CD14-positive monocyte (primary cell): ENCODE measurements around the gene CASK. TPM values are rescaled to one million over a fixed set of nuclear protein-coding genes. Genes with fewer than 3 reads are reported as not detected.

ENCODE experiments used
- DNase-seq, 3 donors: peaks; one replicate each; pipeline ENCODE4 v3.0.0-alpha.2; 2011 to 2022
- H2AFZ ChIP-seq: 2 replicates; pipeline ENCODE4 v1.6.0; 2012; ENCODE audit warnings: mild to moderate bottlenecking, low read depth, low read length, inconsistent platforms; ENCODE audit not compliant: insufficient read depth, poor library complexity, severe bottlenecking
- H3K27ac ChIP-seq, 2 donors: 1 replicate in 1 of 2; 2 replicates in 1 of 2; pipeline ENCODE4 v1.5.1; 2012 to 2013; ENCODE audit warnings: low read length in 2 of 2, control low read depth in 1 of 2, inconsistent platforms in 1 of 2, low read depth in 1 of 2, mild to moderate bottlenecking in 1 of 2
- H3K27me3 ChIP-seq, 2 donors: one replicate each; pipeline versions ENCODE4 v1.6.0 to v1.6.1; 2011 to 2013; ENCODE audit warnings: low read length in 2 of 2; ENCODE audit not compliant: control insufficient read depth in 2 of 2, insufficient read depth in 2 of 2
- H3K36me3 ChIP-seq, 2 donors: replicated peaks in 1 of 2; 1 replicate in 1 of 2; 2 replicates in 1 of 2; pipeline versions ENCODE4 v1.5.1 to v1.6.1; 2012 to 2013; ENCODE audit warnings: low read length in 2 of 2, control low read depth in 1 of 2, inconsistent platforms in 1 of 2, mild to moderate bottlenecking in 1 of 2; ENCODE audit not compliant: insufficient read depth in 2 of 2, control insufficient read depth in 1 of 2
- H3K4me1 ChIP-seq, 2 donors: 1 replicate in 1 of 2; 2 replicates in 1 of 2; pipeline versions ENCODE4 v1.5.1 to v1.6.1; 2012 to 2013; ENCODE audit warnings: low read length in 2 of 2, control low read depth in 1 of 2, inconsistent platforms in 1 of 2, mild to moderate bottlenecking in 1 of 2, moderate library complexity in 1 of 2; ENCODE audit not compliant: insufficient read depth in 2 of 2, control insufficient read depth in 1 of 2
- H3K4me2 ChIP-seq: replicated peaks from 2 replicates; pipeline ENCODE3; 2012; ENCODE audit warnings: low read length, moderate library complexity, mild to moderate bottlenecking; ENCODE audit not compliant: poor library complexity, severe bottlenecking; ENCODE audit errors: extremely low read depth
- H3K4me3 ChIP-seq, 3 experiments: fragments of 200-600 bp in 1 of 3; sonication (generic) in 1 of 3; replicated peaks in 1 of 3; 1 replicate in 2 of 3; 2 replicates in 1 of 3; pipeline ENCODE4 v1.5.1; 2011 to 2013; ENCODE audit warnings: low read length in 3 of 3, mild to moderate bottlenecking in 3 of 3, control low read depth in 2 of 3, low read depth in 2 of 3, inconsistent platforms in 1 of 3, moderate library complexity in 1 of 3
- H3K79me2 ChIP-seq: 2 replicates; pipeline ENCODE4 v1.6.0; 2012; ENCODE audit warnings: mild to moderate bottlenecking, control low read depth, inconsistent platforms, low read length, moderate library complexity; ENCODE audit not compliant: insufficient read depth
- H3K9ac ChIP-seq: 2 replicates; pipeline ENCODE4 v1.6.0; 2017; ENCODE audit warnings: low read length, mild to moderate bottlenecking; ENCODE audit not compliant: insufficient read depth, poor library complexity, severe bottlenecking
- H3K9me3 ChIP-seq, 2 donors: replicated peaks in 1 of 2; 1 replicate in 1 of 2; 2 replicates in 1 of 2; pipeline versions ENCODE4 v1.5.1 to v1.6.1; 2012 to 2013; ENCODE audit warnings: low read length in 2 of 2, control low read depth in 1 of 2; ENCODE audit not compliant: control insufficient read depth in 1 of 2, insufficient read depth in 1 of 2
- H4K20me1 ChIP-seq: 2 replicates; pipeline ENCODE4 v1.6.0; 2012; ENCODE audit warnings: mild to moderate bottlenecking, low read length, control low read depth, moderate library complexity; ENCODE audit not compliant: insufficient read depth
- H3K27ac Mint-ChIP-seq, 7 donors: one replicate each; pipeline ENCODE4 v1.8.0; 2020; ENCODE audit warnings: mild to moderate bottlenecking in 7 of 7, mixed read lengths in 7 of 7, moderate library complexity in 6 of 7, inconsistent platforms in 2 of 7
- H3K27me3 Mint-ChIP-seq, 3 donors: one replicate each; pipeline ENCODE4 v1.8.0; 2021 to 2022; ENCODE audit warnings: low read depth in 3 of 3, mild to moderate bottlenecking in 3 of 3, mixed read lengths in 3 of 3, moderate library complexity in 3 of 3, inconsistent platforms in 1 of 3
- H3K36me3 Mint-ChIP-seq, 2 donors: one replicate each; pipeline ENCODE4 v1.8.0; 2020; ENCODE audit warnings: mixed read lengths in 2 of 2, inconsistent platforms in 1 of 2, mild to moderate bottlenecking in 1 of 2
- H3K4me1 Mint-ChIP-seq: one replicate; pipeline ENCODE4 v1.8.0; 2020; ENCODE audit warnings: mild to moderate bottlenecking, mixed read lengths
- H3K4me3 Mint-ChIP-seq, 2 donors: one replicate each; pipeline ENCODE4 v1.8.0; 2020; ENCODE audit warnings: mild to moderate bottlenecking in 2 of 2, mixed read lengths in 2 of 2, moderate library complexity in 1 of 2
- H3K9me3 Mint-ChIP-seq, 7 donors: one replicate each; pipeline ENCODE4 v1.8.0; 2020 to 2022; ENCODE audit warnings: mixed read lengths in 7 of 7, mild to moderate bottlenecking in 6 of 7, moderate library complexity in 6 of 7, inconsistent platforms in 2 of 7
- WGBS: methylation state at CpG from one replicate; pipeline ENCODE4 v1.1.5; 2013; ENCODE audit warnings: missing lambda C conversion rate; ENCODE audit not compliant: insufficient coverage; 5-methylcytosine and 5-hydroxymethylcytosine counted together
- intact Hi-C, 2 donors: fragments of 100-400 bp; cut with micrococcal nuclease; formaldehyde crosslinking; loops; one replicate each; pipeline versions ENCODE4 v1.15.0 to v1.15.1; 2023
- polyA plus RNA-seq, 3 donors: library from polyadenylated mRNA; depleted of rRNA in 1 of 3; unstranded in 2 of 3; stranded (reverse) in 1 of 3; fragments of 300-500 nt in 2 of 3; fragments of >200 nt in 1 of 3; fragmentation: Illumina TruSeq in 2 of 3; gene quantifications; 1 replicate in 2 of 3; 2 replicates in 1 of 3; pipeline ENCODE4 v1.2.3, GENCODE V29; 2012 to 2021
- TF ChIP-seq, protein P1 (sequence below): fragments of 200-600 bp; IDR thresholded peaks from one replicate; pipeline ENCODE4 v1.8.0; 2022; ENCODE audit warnings: antibody characterized with exemption, mild to moderate bottlenecking

CASK gene
- polyA plus RNA-seq, 3 donors, result 0.48 to 7.4 (median 2.5) TPM

DNA sequence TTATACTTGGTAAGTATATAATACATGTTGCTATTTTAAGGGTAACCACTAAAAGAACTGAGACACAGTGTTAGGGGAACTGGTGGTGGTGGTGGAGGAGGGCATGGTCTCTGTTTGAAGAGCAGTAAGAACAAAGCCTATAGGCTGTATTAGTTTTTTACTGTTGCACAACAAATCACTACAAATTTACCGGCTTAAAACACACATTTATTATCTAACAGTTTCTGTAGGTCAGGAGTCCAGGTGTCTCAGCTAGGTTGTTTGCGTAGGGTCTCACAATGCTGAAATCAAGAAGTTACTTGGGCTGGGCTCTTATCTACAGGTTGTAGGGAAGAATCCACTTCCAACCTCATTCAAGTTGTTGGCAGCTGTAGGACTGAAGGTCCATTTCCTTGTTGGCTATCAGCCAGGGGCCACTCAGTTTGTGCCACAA, 52.6 kb downstream of the CASK start:
- no peak overlapping the region for H3K4me3 ChIP-seq
- H3K27ac Mint-ChIP-seq, result no peak overlapping the region

DNA sequence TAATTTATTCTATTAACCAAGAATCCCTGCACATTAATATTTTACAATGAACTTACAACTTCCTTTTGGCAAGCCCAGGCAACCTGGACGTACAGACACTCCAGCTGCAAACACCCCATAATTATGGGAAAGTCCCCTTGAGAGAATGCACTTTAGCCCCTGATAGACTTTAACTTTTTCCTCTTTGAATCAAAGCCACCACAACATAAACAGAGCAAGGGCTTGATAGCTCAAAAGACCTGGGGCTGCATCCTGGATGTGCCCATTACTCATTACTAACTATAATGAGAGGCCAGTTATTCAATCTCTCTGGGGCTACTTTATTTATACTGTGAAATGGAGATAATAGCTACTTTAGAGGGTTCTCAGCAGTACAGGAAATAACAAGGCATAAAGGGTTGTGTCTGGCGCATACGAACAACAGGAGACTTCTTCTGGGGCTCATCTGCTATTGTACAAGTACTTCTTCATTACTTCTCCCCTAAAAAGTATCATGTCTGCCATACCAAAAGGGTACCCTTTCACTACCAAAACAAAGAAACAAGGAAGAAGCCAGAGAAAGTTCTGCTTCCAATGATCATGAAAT, 54.9 kb downstream of the CASK start:
- H3K27me3 Mint-ChIP-seq, result peaks cover 0 to 2% (median 0%) of the 10 kb centered on the region in 3 donors
- no peaks in the 10 kb centered on the region for H3K9me3 Mint-ChIP-seq
- intact Hi-C loops, result no loop called here
- TF ChIP-seq, protein P1, sequence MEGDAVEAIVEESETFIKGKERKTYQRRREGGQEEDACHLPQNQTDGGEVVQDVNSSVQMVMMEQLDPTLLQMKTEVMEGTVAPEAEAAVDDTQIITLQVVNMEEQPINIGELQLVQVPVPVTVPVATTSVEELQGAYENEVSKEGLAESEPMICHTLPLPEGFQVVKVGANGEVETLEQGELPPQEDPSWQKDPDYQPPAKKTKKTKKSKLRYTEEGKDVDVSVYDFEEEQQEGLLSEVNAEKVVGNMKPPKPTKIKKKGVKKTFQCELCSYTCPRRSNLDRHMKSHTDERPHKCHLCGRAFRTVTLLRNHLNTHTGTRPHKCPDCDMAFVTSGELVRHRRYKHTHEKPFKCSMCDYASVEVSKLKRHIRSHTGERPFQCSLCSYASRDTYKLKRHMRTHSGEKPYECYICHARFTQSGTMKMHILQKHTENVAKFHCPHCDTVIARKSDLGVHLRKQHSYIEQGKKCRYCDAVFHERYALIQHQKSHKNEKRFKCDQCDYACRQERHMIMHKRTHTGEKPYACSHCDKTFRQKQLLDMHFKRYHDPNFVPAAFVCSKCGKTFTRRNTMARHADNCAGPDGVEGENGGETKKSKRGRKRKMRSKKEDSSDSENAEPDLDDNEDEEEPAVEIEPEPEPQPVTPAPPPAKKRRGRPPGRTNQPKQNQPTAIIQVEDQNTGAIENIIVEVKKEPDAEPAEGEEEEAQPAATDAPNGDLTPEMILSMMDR, result no peak
- no peaks in the 10 kb centered on the region for H3K4me1 ChIP-seq
- no peaks in the 10 kb centered on the region for H3K27me3 ChIP-seq
- H4K20me1 ChIP-seq, result no peaks in the 10 kb centered on the region
- no peaks in the 10 kb centered on the region for H3K79me2 ChIP-seq
- H3K27ac Mint-ChIP-seq, result no peak overlapping the region
- H3K4me2 ChIP-seq, result no peak overlapping the region
- WGBS, result no CpG with 5 or more reads among the region's 3 CpGs
- no peak overlapping the region for H2AFZ ChIP-seq
- H3K4me1 Mint-ChIP-seq, result peaks cover 9% of the 10 kb centered on the region
- H3K4me3 ChIP-seq, result no peak overlapping the region
- H3K9me3 ChIP-seq, result no peaks in the 10 kb centered on the region
- H3K9ac ChIP-seq, result no peak overlapping the region
- DNase-seq, result no peak
- H3K36me3 Mint-ChIP-seq, result peaks cover 0 to 2% of the 10 kb centered on the region in 2 donors
- H3K36me3 ChIP-seq, result no peaks in the 10 kb centered on the region
- no peak overlapping the region for H3K27ac ChIP-seq
- no peak overlapping the region for H3K4me3 Mint-ChIP-seq

More for the DNA sequence above, 52.6 kb downstream of the CASK start:
- no peak overlapping the region for H3K4me2 ChIP-seq
- H3K79me2 ChIP-seq, result no peaks in the 10 kb centered on the region
- Mint-ChIP-seq H3K36me3 (peaks cover 0 to 2% of the 10 kb centered on the region in 2 donors), H3K4me1 (peaks cover 12% of the 10 kb centered on the region), H3K9me3 (no peaks in the 10 kb centered on the region), H3K27me3 (peaks cover 0 to 2% (median 0%) of the 10 kb centered on the region in 3 donors), H3K4me3 (no peak overlapping the region)
- H3K27me3 ChIP-seq, result no peaks in the 10 kb centered on the region
- TF ChIP-seq, protein P1, result no peak
- no peaks in the 10 kb centered on the region for H3K4me1 ChIP-seq
- no CpG with 5 or more reads among the region's 2 CpGs for WGBS
- H4K20me1 ChIP-seq, result no peaks in the 10 kb centered on the region
- no peak for DNase-seq
- H3K9ac ChIP-seq, result no peak overlapping the region
- intact Hi-C loops, result no loop called here
- H3K27ac ChIP-seq, result no peak overlapping the region
- H2AFZ ChIP-seq, result no peak overlapping the region
- H3K9me3 ChIP-seq, result no peaks in the 10 kb centered on the region
- no peaks in the 10 kb centered on the region for H3K36me3 ChIP-seq
